Transverse colon (tissue), 4 donors: ENCODE data around the gene RAB27B.
"Not testable (repeated sequence)": the region's sequence is repeated elsewhere in the genome, so short reads cannot be mapped to it uniquely, and the experiment has no call there.

ENCODE experiments used
- POLR2A ChIP-seq: fragments of 450-650 bp; IDR thresholded peaks from one replicate; pipeline ENCODE4 v1.6.1; 2016; ENCODE audit warnings: antibody characterized with exemption, mild to moderate bottlenecking, moderate library complexity
- POLR2AphosphoS5 ChIP-seq, 3 donors: sonication (generic); formaldehyde crosslinking; IDR thresholded peaks; one replicate each; pipeline ENCODE4 v1.6.1; 2016; ENCODE audit warnings: antibody characterized with exemption in 3 of 3
- TF ChIP-seq, protein P1 (sequence below), 5 experiments: fragments of 200-600 bp in 3 of 5; fragments of 450-650 bp in 2 of 5; sonication (generic) in 3 of 5; IDR thresholded peaks; 1 replicate in 2 of 5; 2 replicates in 3 of 5; pipeline ENCODE4 v1.5.1; 2016 to 2017; ENCODE audit warnings: antibody characterized with exemption in 5 of 5, inconsistent platforms in 3 of 5, mild to moderate bottlenecking in 2 of 5, moderate library complexity in 1 of 5

DNA sequence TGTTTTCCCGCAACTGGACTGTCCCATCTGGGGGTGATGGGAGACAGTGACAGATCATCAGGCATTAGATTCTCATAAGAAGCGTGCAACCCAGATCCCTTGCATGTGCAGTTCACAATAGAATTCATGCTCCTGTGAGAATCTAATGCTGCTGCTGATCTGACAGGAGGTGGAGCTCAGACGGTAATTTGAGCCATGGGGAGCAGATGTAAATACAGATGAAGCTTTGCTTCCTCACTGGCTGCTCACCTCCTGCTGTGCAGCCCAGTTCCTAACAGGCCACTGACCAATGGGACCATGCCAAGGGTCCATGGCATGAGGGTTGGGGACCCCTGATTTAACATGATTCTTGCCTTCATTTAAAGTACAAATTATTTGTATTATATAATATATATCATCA is 26.8 kb downstream of the RAB27B start:
- TF ChIP-seq POLR2AphosphoS5 (IDR thresholded peaks at IDR 0.05); POLR2A: not testable (repeated sequence)
- TF ChIP-seq, protein P1, sequence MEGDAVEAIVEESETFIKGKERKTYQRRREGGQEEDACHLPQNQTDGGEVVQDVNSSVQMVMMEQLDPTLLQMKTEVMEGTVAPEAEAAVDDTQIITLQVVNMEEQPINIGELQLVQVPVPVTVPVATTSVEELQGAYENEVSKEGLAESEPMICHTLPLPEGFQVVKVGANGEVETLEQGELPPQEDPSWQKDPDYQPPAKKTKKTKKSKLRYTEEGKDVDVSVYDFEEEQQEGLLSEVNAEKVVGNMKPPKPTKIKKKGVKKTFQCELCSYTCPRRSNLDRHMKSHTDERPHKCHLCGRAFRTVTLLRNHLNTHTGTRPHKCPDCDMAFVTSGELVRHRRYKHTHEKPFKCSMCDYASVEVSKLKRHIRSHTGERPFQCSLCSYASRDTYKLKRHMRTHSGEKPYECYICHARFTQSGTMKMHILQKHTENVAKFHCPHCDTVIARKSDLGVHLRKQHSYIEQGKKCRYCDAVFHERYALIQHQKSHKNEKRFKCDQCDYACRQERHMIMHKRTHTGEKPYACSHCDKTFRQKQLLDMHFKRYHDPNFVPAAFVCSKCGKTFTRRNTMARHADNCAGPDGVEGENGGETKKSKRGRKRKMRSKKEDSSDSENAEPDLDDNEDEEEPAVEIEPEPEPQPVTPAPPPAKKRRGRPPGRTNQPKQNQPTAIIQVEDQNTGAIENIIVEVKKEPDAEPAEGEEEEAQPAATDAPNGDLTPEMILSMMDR (IDR thresholded peaks at IDR 0.05) = not testable (repeated sequence)
